Measurements from ENCODE around the gene MGAT3. TPM values are rescaled to one million over a fixed set of nuclear protein-coding genes. Genes with fewer than 3 reads are reported as not detected.

MGAT3 gene
- total and polyA plus RNA-seq, 2 donors from 2014 or later = 2.7 to 5.4 TPM

DNA sequence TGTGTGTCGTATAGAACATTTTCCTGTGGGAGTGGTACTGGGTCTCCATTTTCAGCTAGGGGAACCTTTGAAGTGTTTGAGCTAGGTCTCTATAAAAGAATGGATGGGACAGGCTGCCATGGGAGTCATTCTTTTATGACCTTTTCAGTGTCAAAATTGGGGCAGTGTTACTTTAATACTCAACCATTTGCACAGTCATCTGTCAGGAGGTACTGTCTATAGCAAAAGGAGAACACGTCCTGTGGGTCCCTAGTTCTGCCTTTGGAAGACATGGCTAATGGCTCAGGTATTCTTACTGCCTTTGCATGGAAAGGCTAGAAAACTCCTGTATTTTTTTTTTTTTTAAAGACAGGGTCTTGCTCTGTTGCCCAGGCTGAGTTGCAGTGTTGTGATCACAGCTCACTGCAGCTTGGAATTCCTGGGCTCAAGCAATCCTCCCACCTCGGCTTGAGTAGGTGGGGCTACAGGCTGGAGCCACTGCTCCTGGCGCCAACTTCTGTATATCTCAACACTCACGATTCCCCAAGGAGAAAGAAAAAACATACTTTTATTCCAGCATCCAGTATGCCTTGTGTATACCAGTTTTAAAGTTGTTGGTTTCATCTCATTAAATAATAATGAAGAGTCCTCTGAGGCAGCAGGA lies 61.5 kb downstream of the MGAT3 start:
- Histone ChIP-seq H3K36me3 (ENCODE audit: control insufficient read depth in 2 of 3, insufficient read depth in 3 of 3, low read length in 3 of 3) (peaks cover 15 to 44% (median 35%) of the 10 kb centered on the region in 3 donors), H3K9ac (ENCODE audit: low read length in 3 of 3) (no peak overlapping the region), H3K4me3 (ENCODE audit: low read length in 3 of 3) (no peak overlapping the region), H3K4me1 (ENCODE audit: control insufficient read depth in 2 of 3, insufficient read depth in 2 of 3, low read depth in 1 of 3, low read length in 3 of 3) (peaks cover 5 to 35% (median 18%) of the 10 kb centered on the region in 3 donors), H3K27ac (ENCODE audit: low read depth in 2 of 2, low read length in 2 of 2) (no peak overlapping the region), H3K27me3 (ENCODE audit: control insufficient read depth, insufficient read depth, low read length) (no peaks in the 10 kb centered on the region), H3K9me3 (ENCODE audit: control insufficient read depth in 2 of 3, insufficient read depth in 1 of 3, low read length in 3 of 3) (no peaks in the 10 kb centered on the region)
- TF ChIP-seq, protein P1, sequence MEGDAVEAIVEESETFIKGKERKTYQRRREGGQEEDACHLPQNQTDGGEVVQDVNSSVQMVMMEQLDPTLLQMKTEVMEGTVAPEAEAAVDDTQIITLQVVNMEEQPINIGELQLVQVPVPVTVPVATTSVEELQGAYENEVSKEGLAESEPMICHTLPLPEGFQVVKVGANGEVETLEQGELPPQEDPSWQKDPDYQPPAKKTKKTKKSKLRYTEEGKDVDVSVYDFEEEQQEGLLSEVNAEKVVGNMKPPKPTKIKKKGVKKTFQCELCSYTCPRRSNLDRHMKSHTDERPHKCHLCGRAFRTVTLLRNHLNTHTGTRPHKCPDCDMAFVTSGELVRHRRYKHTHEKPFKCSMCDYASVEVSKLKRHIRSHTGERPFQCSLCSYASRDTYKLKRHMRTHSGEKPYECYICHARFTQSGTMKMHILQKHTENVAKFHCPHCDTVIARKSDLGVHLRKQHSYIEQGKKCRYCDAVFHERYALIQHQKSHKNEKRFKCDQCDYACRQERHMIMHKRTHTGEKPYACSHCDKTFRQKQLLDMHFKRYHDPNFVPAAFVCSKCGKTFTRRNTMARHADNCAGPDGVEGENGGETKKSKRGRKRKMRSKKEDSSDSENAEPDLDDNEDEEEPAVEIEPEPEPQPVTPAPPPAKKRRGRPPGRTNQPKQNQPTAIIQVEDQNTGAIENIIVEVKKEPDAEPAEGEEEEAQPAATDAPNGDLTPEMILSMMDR (IDR thresholded peaks at IDR 0.05; ENCODE audit: borderline replicate concordance, extremely low read depth, insufficient read depth) = no peak
- FAIRE-seq (no peak), DNase-seq (peak in 4 of 5 donors; percentile 8 to 71 (median 42))
- intact Hi-C loops (cut with DNase I) = loop anchor here (10.0 kb wide), 1 partner anchor 113 kb away; no protein-coding TSS in a partner anchor

DNA sequence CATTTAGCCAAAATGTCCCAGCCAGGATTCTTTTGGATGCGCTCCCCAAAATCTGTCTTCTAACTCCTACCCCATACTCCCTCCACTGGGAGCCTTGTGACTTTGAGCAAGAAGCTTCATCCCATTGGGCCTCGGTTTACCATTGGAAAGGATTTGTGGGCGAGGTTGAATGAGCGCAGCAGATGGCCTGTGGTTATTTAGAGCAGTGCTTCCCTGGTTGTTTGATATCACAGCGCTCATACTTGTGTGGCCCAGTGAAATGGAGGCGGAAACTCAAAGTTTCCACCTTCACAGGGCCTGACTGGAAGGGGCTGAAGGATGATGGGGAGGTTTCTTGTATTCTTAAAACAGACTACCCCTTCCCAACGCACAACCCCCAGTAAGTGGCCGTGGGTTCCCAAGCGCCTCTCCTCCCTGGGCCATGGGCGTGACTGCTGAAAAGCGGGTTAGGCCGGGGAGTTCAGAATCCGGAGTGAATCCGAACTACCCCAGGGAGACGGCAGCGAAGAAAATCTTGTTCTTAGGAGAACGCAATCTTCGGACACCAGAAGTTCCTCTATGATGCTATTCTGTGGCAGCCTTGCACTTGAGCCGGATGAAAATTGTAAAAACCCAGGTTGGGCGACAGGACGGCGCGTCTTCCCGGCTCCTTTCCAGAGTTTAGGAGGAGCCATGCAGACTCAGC lies 62.3 kb downstream of the MGAT3 start:
- Histone ChIP-seq H3K27me3 (ENCODE audit: control insufficient read depth, insufficient read depth, low read length) (no peaks in the 10 kb centered on the region), H3K4me1 (ENCODE audit: control insufficient read depth in 2 of 3, insufficient read depth in 2 of 3, low read depth in 1 of 3, low read length in 3 of 3) (peaks cover 5 to 35% (median 22%) of the 10 kb centered on the region in 3 donors), H3K9ac (ENCODE audit: low read length in 3 of 3) (peak overlapping the region; percentile 50 to 99 (median 55)), H3K4me3 (ENCODE audit: low read length in 3 of 3) (peak overlapping the region; percentile 87 to 97 (median 94)), H3K9me3 (ENCODE audit: control insufficient read depth in 2 of 3, insufficient read depth in 1 of 3, low read length in 3 of 3) (no peaks in the 10 kb centered on the region), H3K36me3 (ENCODE audit: control insufficient read depth in 2 of 3, insufficient read depth in 3 of 3, low read length in 3 of 3) (peaks cover 15 to 39% (median 30%) of the 10 kb centered on the region in 3 donors), H3K27ac (ENCODE audit: low read depth in 2 of 2, low read length in 2 of 2) (peak overlapping the region; percentile 100)
- TF ChIP-seq, protein P1 (IDR thresholded peaks at IDR 0.05; ENCODE audit: borderline replicate concordance, extremely low read depth, insufficient read depth) = no peak
- intact Hi-C loops (cut with DNase I) = loop anchor here (10.0 kb wide), 1 partner anchor 114 kb away; no protein-coding TSS in a partner anchor
- FAIRE-seq (no peak), DNase-seq (peak in 2 of 5 donors; percentile 69 to 79)

DNA sequence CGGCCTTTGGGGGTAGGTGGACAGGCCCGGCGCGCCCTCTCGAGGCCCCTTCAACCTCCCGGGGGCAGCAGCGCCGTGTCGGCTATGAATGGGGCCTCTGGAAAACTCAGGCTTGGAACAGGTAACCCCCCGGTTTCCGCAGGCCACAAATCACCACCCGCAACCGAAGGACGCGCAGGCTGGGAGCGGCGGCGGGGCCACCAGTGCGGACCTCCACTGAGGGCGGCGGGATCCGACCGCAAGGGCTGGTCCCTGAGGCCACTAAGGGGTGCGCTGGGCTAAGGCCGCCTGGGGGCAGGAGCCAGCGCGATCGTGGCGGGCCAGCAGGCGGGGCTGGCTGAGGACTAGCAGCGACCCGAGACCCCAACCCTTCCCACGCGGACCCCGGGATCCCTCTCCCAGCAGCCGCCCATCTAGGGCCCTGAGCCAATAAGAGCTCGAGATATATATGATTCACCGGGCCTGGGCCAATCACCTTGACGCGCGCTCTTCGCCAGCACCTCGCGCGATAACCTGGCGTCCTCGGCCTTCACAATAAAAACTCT lies 62.9 kb downstream of the MGAT3 start:
- peak; percentile 83 for FAIRE-seq
- intact Hi-C loops (cut with DNase I) = loop anchor here (10.0 kb wide), 1 partner anchor 115 kb away; no protein-coding TSS in a partner anchor
- TF ChIP-seq, protein P1 (IDR thresholded peaks at IDR 0.05; ENCODE audit: borderline replicate concordance, extremely low read depth, insufficient read depth) = peak; percentile 2

More for the DNA sequence above, 62.9 kb downstream of the MGAT3 start:
- Histone ChIP-seq H3K9me3 (ENCODE audit: control insufficient read depth in 2 of 3, insufficient read depth in 1 of 3, low read length in 3 of 3) (no peaks in the 10 kb centered on the region), H3K4me1 (ENCODE audit: control insufficient read depth in 2 of 3, insufficient read depth in 2 of 3, low read depth in 1 of 3, low read length in 3 of 3) (peaks cover 5 to 38% (median 26%) of the 10 kb centered on the region in 3 donors), H3K9ac (ENCODE audit: low read length in 3 of 3) (peak overlapping the region; percentile 50 to 99 (median 97)), H3K27ac (ENCODE audit: low read depth in 2 of 2, low read length in 2 of 2) (peak overlapping the region; percentile 100), H3K4me3 (ENCODE audit: low read length in 3 of 3) (peak overlapping the region; percentile 87 to 97 (median 94)), H3K27me3 (ENCODE audit: control insufficient read depth, insufficient read depth, low read length) (no peaks in the 10 kb centered on the region), H3K36me3 (ENCODE audit: control insufficient read depth in 2 of 3, insufficient read depth in 3 of 3, low read length in 3 of 3) (peaks cover 12 to 39% (median 33%) of the 10 kb centered on the region in 3 donors)
- peak; percentile 98 to 99 (median 99) for DNase-seq

Data from kidney (tissue), 14 donors.